Chondrocyte (in vitro differentiated cells): Measurements from ENCODE around the gene CHRD. TPM values are rescaled to one million over a fixed set of nuclear protein-coding genes. Genes with fewer than 3 reads are reported as not detected.

Source experiments
- DNase-seq: peaks from one replicate; pipeline ENCODE4 v3.0.0; 2021; ENCODE audit warnings: mixed read lengths, low spot score
- H3K27ac Mint-ChIP-seq: one replicate; pipeline ENCODE4 v1.8.0; 2021; ENCODE audit warnings: mild to moderate bottlenecking, moderate library complexity, mixed read lengths; ENCODE audit not compliant: unreplicated experiment
- H3K27me3 Mint-ChIP-seq: 2 replicates; pipeline ENCODE4 v1.8.0; 2021; ENCODE audit warnings: low read depth, mixed read lengths
- H3K36me3 Mint-ChIP-seq: 2 replicates; pipeline ENCODE4 v1.8.0; 2021; ENCODE audit warnings: low read depth, mixed read lengths
- H3K4me1 Mint-ChIP-seq: 2 replicates; pipeline ENCODE4 v1.8.0; 2021; ENCODE audit warnings: low read depth, mild to moderate bottlenecking, mixed read lengths
- H3K4me3 Mint-ChIP-seq: one replicate; pipeline ENCODE4 v1.8.0; 2021; ENCODE audit warnings: mild to moderate bottlenecking, moderate library complexity, mixed read lengths; ENCODE audit not compliant: unreplicated experiment
- H3K9me3 Mint-ChIP-seq: 2 replicates; pipeline ENCODE4 v1.8.0; 2021; ENCODE audit warnings: low read depth, mixed read lengths
- total RNA-seq: library from RNA; stranded (reverse); gene quantifications from 3 replicates; pipeline ENCODE4 v1.2.1, GENCODE V29; 2021
- TF ChIP-seq, protein P1 (sequence below): fragments of 200-600 bp; sonication (generic); IDR thresholded peaks from 2 replicates; pipeline ENCODE4 v1.5.0; 2021; ENCODE audit warnings: antibody characterized with exemption, mild to moderate bottlenecking, moderate library complexity

The CHRD gene
- total RNA-seq, 1 donor from 2014 or later, result 1.5 TPM

DNA sequence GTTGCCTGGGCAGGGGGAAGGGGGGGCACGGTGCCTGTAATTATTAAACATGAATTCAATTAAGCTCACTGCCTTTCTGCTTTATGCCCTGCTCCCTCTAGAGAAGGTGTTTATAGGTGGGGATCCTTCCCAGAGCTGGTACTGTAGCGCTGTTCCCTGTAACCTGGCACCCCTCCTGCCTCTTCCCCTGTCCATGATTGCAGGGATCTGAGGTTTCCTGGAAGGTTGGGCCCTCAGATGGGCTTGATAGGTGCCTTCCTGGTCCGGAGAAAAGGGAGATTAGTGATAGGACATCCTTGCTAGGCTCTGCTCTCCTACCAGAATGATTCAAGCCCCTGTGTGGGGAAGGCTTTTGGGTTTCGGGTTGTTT, 44.6 kb upstream of the CHRD start:
- DNase-seq, result no peak
- Mint-ChIP-seq H3K4me1 (peaks cover 65% of the 10 kb centered on the region), H3K9me3 (no peaks in the 10 kb centered on the region), H3K36me3 (peaks cover 39% of the 10 kb centered on the region), H3K27ac (peak overlapping the region; percentile 96), H3K27me3 (no peaks in the 10 kb centered on the region), H3K4me3 (peak overlapping the region; percentile 80)
- TF ChIP-seq, protein P1, sequence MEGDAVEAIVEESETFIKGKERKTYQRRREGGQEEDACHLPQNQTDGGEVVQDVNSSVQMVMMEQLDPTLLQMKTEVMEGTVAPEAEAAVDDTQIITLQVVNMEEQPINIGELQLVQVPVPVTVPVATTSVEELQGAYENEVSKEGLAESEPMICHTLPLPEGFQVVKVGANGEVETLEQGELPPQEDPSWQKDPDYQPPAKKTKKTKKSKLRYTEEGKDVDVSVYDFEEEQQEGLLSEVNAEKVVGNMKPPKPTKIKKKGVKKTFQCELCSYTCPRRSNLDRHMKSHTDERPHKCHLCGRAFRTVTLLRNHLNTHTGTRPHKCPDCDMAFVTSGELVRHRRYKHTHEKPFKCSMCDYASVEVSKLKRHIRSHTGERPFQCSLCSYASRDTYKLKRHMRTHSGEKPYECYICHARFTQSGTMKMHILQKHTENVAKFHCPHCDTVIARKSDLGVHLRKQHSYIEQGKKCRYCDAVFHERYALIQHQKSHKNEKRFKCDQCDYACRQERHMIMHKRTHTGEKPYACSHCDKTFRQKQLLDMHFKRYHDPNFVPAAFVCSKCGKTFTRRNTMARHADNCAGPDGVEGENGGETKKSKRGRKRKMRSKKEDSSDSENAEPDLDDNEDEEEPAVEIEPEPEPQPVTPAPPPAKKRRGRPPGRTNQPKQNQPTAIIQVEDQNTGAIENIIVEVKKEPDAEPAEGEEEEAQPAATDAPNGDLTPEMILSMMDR, result no peak

DNA sequence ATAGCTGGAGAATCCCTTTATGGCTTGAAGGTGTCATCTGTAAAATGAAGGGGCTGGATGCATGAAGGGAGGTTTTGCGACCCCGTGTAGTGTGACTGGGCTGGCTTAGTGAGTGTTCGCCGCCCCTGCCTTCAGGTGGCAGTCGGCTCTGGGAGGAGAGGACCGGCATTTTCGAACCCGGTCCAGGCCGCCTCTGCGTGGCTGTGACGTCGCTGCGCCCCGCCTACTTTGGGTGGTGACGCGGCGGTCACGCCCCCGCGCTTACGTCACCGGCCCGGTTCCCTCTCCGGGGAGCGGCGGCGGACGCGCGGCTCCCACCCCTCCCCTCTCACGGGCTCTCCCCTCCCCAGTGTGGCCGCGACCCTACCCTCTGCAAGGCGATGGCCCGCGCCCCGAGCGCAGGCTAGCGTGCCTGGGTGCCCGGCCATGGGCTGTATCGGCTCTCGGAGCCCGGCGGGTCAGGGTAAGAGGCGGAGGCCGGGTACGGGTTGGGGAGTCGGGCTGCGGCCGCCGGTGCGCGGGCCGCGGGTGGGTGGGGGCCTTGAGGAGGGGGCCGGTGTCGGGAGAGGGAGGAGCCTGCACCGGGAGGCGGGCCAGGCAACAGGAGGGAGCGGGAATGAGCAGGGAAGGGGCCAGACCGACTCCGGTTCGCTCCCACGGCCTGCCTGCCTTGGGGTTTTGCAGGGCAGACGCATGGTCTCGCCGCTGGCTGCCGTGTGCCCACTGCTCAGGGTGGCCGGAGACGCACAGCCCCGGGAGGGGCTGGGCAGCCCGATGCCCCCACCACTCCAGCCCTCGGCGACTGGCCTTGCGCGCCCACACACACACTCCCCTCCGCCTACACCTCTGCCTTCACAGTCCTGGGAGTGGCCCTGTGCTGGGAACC, 44.0 kb upstream of the CHRD start:
- Mint-ChIP-seq H3K9me3 (no peaks in the 10 kb centered on the region), H3K4me3 (peak overlapping the region; percentile 80), H3K4me1 (peaks cover 61% of the 10 kb centered on the region), H3K27ac (peak overlapping the region; percentile 96), H3K27me3 (no peaks in the 10 kb centered on the region), H3K36me3 (peaks cover 36% of the 10 kb centered on the region)
- TF ChIP-seq, protein P1, result no peak
- DNase-seq, result no peak

DNA sequence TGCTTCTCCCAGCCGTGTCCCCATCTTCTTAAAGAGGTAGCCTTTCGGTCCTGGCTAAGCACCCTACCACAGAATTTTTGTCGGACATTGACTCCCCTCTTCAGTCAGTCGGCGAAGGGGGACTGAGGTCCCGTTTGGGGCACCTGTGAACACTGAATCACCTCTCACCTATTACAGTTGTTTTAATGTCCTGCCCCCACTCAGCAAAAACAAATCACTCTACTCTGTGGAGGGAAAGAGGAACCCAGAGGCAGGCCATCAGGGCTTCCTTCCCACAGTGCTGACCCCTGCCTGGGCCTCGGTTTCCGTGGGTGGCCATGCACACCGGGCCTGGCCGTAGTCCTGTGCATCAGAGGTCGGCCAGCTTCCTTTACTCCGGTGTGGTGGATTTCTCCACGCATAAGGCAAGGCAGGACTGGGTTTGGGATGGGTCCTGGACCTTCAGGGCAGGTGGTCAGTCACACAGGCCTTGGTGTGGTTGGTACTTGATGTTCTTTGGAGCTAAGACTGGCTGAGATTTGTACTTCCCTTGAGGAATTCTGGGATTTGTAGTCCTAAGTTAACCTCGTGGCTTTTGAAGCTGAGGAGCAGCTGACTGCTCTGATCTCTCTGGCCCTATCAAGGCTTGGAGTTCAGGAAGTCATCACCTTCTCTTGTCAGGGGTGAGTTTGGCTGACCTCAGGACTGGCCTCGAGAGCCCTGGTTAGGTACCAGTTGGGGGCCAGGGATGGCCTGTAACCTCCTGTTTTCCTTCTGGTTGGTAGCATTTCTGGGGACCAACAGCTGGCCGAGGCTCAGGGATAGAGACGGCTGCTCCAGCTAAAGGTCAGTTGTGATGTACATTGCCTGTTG, 43.1 kb upstream of the CHRD start:
- Mint-ChIP-seq H3K4me3 (peak overlapping the region; percentile 80), H3K27me3 (no peaks in the 10 kb centered on the region), H3K9me3 (no peaks in the 10 kb centered on the region), H3K4me1 (peaks cover 55% of the 10 kb centered on the region), H3K27ac (peak overlapping the region; percentile 91), H3K36me3 (peaks cover 29% of the 10 kb centered on the region)
- TF ChIP-seq, protein P1, result no peak
- DNase-seq, result no peak

DNA sequence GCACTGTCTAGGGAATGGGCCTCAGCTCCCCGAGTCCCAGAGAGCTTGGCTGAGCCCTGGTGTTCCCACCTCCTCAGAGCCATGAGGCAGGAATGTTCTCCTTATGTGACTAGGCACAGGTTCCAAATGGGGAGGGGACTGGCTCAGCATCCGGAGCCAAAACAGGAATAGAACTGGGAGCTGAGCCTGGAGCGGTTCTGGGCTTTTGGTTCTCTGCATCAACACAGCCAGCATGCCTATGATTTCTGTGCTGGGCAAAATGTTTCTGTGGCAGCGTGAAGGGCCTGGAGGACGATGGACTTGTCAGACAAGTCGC, 42.5 kb upstream of the CHRD start, which contains the start of gene FAM131A:
Gene FAM131A (plus strand): TSS at position 202 of the 316 bp plus-strand sequence. CDS start 31 bp downstream, at position 233.
- peaks cover 50% of the 10 kb centered on the region for H3K4me1 Mint-ChIP-seq

More for the DNA sequence above, 42.5 kb upstream of the CHRD start, which contains the start of gene FAM131A:
- Mint-ChIP-seq H3K9me3 (no peaks in the 10 kb centered on the region), H3K27me3 (no peaks in the 10 kb centered on the region), H3K36me3 (peaks cover 24% of the 10 kb centered on the region), H3K4me3 (peak within 1 kb of the TSS; percentile 80), H3K27ac (peak within 1 kb of the TSS; percentile 91)
- no peak for DNase-seq
- TF ChIP-seq, protein P1, result no peak
